Duodenal mucosa (tissue), 2 donors: Measurements from ENCODE around the gene SLC16A7.

Experiments used
- H3K27ac ChIP-seq: one replicate; pipeline ENCODE4 v1.7.0; 2013; ENCODE audit warnings: low read depth, low read length
- H3K27me3 ChIP-seq, 2 donors: one replicate each; pipeline ENCODE4 v1.7.0; 2013; ENCODE audit warnings: low read length in 2 of 2, control low read depth in 1 of 2; ENCODE audit not compliant: insufficient read depth in 2 of 2, control insufficient read depth in 1 of 2
- H3K36me3 ChIP-seq, 2 donors: one replicate each; pipeline ENCODE4 v1.7.0; 2013; ENCODE audit warnings: low read length in 2 of 2, control low read depth in 1 of 2; ENCODE audit not compliant: insufficient read depth in 2 of 2, control insufficient read depth in 1 of 2
- H3K4me1 ChIP-seq, 2 donors: one replicate each; pipeline ENCODE4 v1.7.0; 2013; ENCODE audit warnings: low read length in 2 of 2, control low read depth in 1 of 2; ENCODE audit not compliant: insufficient read depth in 2 of 2, control insufficient read depth in 1 of 2
- H3K4me3 ChIP-seq, 2 donors: one replicate each; pipeline ENCODE4 v1.7.0; 2013; ENCODE audit warnings: low read length in 2 of 2, low read depth in 1 of 2
- H3K9ac ChIP-seq, 2 donors: one replicate each; pipeline ENCODE4 v1.7.0; 2013; ENCODE audit warnings: low read length in 2 of 2, low read depth in 1 of 2
- H3K9me3 ChIP-seq, 2 donors: one replicate each; pipeline ENCODE4 v1.7.0; 2013; ENCODE audit warnings: low read length in 2 of 2, control low read depth in 1 of 2; ENCODE audit not compliant: control insufficient read depth in 1 of 2

Gene SLC16A7

DNA sequence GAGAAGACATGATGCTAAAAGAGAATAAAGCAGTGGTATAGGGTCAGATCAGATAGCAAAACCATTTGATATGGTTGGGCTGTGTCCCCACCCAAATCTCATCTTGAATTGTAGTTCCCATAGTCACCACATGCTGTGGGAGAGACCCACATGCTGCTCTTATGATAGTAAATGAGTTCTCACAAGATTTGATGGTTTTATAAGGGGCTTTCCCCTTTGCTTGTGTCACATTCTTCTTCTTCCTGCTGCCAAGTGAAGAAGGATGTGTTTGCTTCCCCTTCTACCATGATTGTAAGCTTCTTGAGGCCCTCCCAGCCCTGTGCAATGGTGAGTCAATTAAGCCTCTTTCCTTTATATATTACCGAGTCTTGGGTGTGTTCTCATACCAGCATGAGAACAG lies 49.4 kb downstream of the SLC16A7 start:
- Histone ChIP-seq H3K27me3 (no peaks in the 10 kb centered on the region), H3K27ac (no peak overlapping the region)

DNA sequence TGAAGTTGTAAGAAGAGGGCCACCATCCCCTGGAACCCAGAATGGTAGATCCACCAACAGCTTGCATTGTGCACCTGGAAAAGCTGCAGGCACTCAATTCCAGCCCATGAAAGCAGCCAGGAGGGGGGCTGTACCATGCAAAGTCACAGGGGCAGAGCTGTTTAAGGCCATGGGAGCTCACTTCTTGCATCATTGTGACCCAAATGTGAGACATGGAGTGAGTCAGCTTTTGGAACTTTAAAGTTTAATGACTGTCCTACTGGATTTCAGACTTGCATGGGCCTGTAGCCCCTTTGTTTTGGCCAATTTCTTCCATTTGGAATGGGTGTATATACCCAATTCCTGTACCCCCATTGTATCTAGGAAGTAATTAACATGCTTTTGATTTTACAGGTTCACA lies 50.8 kb downstream of the SLC16A7 start:
- no peaks in the 10 kb centered on the region for H3K4me1 ChIP-seq
- H3K27ac ChIP-seq = no peak overlapping the region
- no peak overlapping the region for H3K9ac ChIP-seq
- no peak overlapping the region for H3K4me3 ChIP-seq
- H3K9me3 ChIP-seq = no peaks in the 10 kb centered on the region
- no peaks in the 10 kb centered on the region for H3K27me3 ChIP-seq
- no peaks in the 10 kb centered on the region for H3K36me3 ChIP-seq

More for the DNA sequence above, 49.4 kb downstream of the SLC16A7 start:
- Histone ChIP-seq H3K36me3 (no peaks in the 10 kb centered on the region), H3K9me3 (no peaks in the 10 kb centered on the region), H3K9ac (no peak overlapping the region), H3K4me1 (no peaks in the 10 kb centered on the region), H3K4me3 (no peak overlapping the region)

DNA sequence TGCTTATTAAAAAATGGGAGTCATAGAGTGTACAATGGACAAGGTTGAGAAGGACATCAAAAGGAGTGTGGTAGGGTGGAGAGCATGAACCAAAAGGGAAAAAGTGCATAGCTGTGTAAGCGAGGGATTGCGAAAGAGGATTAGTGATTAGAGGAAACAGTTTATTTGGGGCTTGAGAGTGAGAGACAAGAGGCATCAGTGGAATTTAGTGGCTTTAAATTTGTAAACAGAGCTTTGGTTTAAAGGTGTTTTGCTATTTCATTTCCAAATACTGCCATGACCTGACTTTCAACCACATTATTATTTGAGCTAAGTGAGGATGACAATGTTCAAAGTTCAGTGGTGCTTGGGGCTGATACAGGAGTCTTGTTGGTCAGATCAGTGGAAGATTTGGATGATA lies 53.4 kb downstream of the SLC16A7 start:
- no peaks in the 10 kb centered on the region for H3K27me3 ChIP-seq
- H3K4me3 ChIP-seq = no peak overlapping the region
- no peaks in the 10 kb centered on the region for H3K36me3 ChIP-seq
- no peak overlapping the region for H3K9ac ChIP-seq
- no peaks in the 10 kb centered on the region for H3K4me1 ChIP-seq
- no peak overlapping the region for H3K27ac ChIP-seq
- no peaks in the 10 kb centered on the region for H3K9me3 ChIP-seq

DNA sequence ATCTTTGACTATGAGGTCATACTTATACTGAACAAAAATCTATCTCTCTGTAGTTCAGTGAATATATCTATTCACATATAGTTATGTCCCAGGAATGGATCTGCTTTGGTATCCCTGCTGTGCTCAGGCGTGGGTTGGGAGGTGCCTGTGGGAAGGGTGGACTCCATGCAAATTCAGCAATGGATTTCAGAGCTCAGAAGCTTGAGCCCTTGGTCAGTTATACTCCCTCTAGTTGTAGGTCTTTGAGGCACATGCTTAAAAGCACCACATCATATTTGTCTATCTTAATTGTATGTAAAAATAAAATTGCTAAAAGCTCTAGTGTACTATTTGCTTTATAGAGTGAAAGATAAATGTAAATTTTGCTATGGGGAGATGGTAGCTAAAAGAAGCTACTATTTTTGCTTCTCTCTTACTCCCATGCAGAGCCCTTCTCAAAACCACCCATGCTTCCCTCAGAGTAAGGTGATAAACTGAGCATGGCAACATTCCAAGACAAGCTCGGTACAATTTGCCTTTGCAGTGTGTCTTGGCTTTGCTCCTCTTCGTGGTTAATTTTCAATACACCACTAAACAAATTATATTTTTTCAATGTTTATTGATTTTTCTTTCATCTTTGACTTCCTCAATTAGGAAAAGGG lies 54.9 kb downstream of the SLC16A7 start:
- no peaks in the 10 kb centered on the region for H3K27me3 ChIP-seq
- no peak overlapping the region for H3K9ac ChIP-seq
- no peaks in the 10 kb centered on the region for H3K36me3 ChIP-seq
- no peaks in the 10 kb centered on the region for H3K4me1 ChIP-seq
- H3K4me3 ChIP-seq = no peak overlapping the region
- no peak overlapping the region for H3K27ac ChIP-seq
- H3K9me3 ChIP-seq = no peaks in the 10 kb centered on the region

DNA sequence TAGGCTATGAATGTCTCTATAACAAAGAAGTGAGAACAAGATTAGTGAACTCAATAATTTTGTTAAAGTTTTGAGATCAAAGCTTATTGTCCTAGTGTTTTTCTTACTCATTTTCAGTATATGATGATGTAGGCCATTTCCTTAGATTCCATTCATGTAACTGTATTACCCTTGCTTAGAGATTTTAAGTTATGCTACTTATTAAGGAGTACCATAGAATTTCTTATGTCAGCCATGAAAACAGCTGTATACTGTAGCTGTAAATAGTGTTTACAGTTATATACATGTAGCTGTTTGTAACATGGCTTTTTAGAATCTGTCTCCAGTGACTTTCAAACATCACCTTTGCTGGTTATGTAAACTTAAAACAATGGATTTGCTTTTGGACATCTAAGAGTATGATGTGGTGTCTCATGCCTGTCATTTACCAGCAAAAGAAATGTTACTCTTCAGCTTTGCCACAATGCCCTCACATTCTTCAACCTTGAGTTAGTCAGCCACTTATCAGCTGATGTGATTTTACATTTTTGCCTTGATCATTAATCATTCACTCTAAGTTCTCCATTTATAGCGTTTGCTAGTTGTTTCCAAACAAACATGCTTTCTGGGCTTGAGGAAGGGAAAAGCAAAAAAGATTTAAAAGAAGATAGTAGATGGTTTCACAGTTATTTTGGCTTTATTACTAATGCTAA lies 55.5 kb downstream of the SLC16A7 start:
- no peaks in the 10 kb centered on the region for H3K27me3 ChIP-seq
- H3K27ac ChIP-seq = no peak overlapping the region
- no peaks in the 10 kb centered on the region for H3K4me1 ChIP-seq
- H3K9me3 ChIP-seq = no peaks in the 10 kb centered on the region
- no peak overlapping the region for H3K9ac ChIP-seq
- H3K4me3 ChIP-seq = no peak overlapping the region
- no peaks in the 10 kb centered on the region for H3K36me3 ChIP-seq

DNA sequence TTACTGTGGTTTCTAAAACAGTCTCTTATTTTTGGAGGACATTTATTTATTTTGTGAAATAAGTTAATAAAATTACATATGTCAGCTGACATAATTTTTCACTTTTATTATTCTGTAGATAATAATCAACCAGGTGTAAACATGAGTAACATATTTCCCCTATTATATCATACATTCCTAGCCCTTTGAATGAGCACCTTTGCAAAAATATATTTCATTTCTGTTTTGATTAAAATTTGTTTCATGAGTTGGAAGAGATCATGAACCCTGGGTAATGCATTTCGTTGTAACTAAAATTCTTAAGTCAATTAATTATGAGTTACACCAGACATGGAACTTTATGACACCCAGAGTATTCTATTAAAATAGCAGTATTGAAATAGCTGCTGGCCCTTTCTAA lies 56.3 kb downstream of the SLC16A7 start:
- Histone ChIP-seq H3K27ac (no peak overlapping the region), H3K36me3 (no peaks in the 10 kb centered on the region), H3K9me3 (no peaks in the 10 kb centered on the region), H3K27me3 (no peaks in the 10 kb centered on the region), H3K4me3 (no peak overlapping the region), H3K9ac (no peak overlapping the region), H3K4me1 (no peaks in the 10 kb centered on the region)

DNA sequence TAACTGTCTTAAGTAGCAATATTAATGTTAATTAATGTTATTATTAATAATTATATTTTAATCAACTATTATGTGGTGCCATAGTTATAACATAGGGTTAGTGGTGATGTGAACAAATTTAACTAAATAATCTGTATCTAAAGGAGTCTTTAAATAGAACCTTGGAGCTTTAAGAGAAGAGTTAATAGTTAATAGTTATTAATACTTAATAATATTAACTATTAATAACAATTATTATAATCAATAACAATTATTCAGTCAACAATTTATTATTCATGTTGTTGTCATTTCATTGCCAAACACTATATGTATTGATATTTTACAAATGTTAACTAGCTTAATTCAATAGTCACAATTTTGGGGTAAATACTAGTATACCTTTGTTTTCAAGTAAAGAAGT lies 58.2 kb downstream of the SLC16A7 start:
- no peaks in the 10 kb centered on the region for H3K9me3 ChIP-seq
- H3K4me1 ChIP-seq = no peaks in the 10 kb centered on the region
- H3K27me3 ChIP-seq = no peaks in the 10 kb centered on the region
- H3K27ac ChIP-seq = no peak overlapping the region
- no peaks in the 10 kb centered on the region for H3K36me3 ChIP-seq
- no peak overlapping the region for H3K4me3 ChIP-seq
- no peak overlapping the region for H3K9ac ChIP-seq

DNA sequence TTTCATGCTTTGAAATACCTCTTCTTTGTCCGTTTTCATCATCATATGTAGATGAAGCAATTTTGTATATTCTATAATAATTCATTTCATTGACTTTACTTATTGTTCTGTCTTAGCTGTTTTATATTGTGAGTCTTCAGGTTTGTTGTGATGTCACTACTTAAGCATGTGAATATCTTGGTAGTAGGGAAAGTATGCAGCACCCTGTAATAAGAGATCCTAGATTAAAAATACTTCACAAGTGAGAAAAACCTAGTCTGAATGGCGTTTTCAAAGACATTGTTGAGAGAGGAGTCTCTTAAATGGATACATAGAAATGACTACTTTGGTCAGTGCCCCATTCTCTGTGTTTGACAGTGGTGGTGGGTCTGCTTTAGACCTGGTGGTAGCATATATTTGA lies 61.4 kb downstream of the SLC16A7 start:
- Histone ChIP-seq H3K27me3 (no peaks in the 10 kb centered on the region), H3K4me1 (no peaks in the 10 kb centered on the region), H3K36me3 (no peaks in the 10 kb centered on the region), H3K4me3 (no peak overlapping the region), H3K27ac (no peak overlapping the region), H3K9ac (no peak overlapping the region), H3K9me3 (no peaks in the 10 kb centered on the region)

DNA sequence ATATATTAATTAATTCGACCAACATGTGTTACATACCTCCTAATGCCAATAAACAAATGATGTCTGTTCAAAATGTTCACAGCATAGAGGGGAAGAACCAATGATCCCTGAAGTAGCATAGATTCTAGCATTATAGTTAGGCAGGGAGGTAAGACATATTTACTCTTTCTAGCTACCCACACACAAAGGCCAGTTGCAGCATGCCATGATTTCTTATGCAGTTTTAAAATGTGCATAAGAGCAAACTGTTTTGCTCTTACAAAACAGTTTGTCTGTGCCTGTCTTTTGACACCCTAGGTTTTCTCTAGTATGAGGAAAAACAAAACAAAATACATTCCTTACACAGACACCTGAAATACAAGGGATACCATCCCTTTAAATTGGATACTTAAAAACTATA lies 61.9 kb downstream of the SLC16A7 start:
- Histone ChIP-seq H3K4me1 (no peaks in the 10 kb centered on the region), H3K9ac (no peak overlapping the region), H3K9me3 (no peaks in the 10 kb centered on the region), H3K4me3 (no peak overlapping the region), H3K27ac (no peak overlapping the region), H3K27me3 (no peaks in the 10 kb centered on the region), H3K36me3 (no peaks in the 10 kb centered on the region)

DNA sequence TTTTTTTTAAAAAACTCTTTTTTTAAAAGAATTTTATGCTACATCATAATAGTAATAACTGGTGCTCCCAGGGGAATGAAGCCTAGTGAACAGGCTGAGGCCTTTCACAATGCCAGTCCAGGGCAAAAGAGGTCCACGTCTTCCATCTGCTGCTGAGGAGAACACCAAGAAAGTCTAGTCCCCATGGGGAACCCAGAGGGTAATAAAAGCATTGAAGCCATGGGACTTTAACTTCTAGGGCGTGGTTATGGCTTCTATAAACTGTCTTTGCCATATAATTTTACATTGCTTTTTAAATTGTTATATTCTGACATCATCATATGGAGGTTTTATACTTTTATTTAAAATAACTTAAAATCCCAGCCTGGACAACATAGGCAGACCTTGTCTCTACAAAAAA lies 64.3 kb downstream of the SLC16A7 start:
- no peak overlapping the region for H3K9ac ChIP-seq

More for the DNA sequence above, 64.3 kb downstream of the SLC16A7 start:
- Histone ChIP-seq H3K4me3 (no peak overlapping the region), H3K9me3 (no peaks in the 10 kb centered on the region), H3K36me3 (no peaks in the 10 kb centered on the region), H3K4me1 (no peaks in the 10 kb centered on the region), H3K27ac (no peak overlapping the region), H3K27me3 (no peaks in the 10 kb centered on the region)
